HUDEP-2 (cell line): ENCODE results near the gene PPP2R3B.
"Not testable (repeated sequence)": the region's sequence is repeated elsewhere in the genome, so short reads cannot be mapped to it uniquely, and the experiment has no call there.

Experiments
- DNase-seq, 76 experiments: peaks; one replicate each; lab custom pipeline; 2025; ENCODE audit not compliant: unreplicated experiment in 76 of 76; lab: John Stamatoyannopoulos, UW

PPP2R3B gene

GRCh38 chrX:310621-311155 lies 76.0 kb downstream of the PPP2R3B start:
- no peak for DNase-seq

GRCh38 chrX:308821-309520 lies 77.7 kb downstream of the PPP2R3B start:
- no peak for DNase-seq

GRCh38 chrX:307261-308111 lies 79.2 kb downstream of the PPP2R3B start:
- no peak for DNase-seq

- not testable (repeated sequence) for DNase-seq
Observed at GRCh38 chrX:306614-307251, 80.0 kb downstream of the PPP2R3B start.

GRCh38 chrX:305781-306613 lies 80.7 kb downstream of the PPP2R3B start:
- DNase-seq, result not testable (repeated sequence)

GRCh38 chrX:302975-303374 lies 83.7 kb downstream of the PPP2R3B start:
- no peak for DNase-seq

GRCh38 chrX:300334-300733 lies 86.4 kb downstream of the PPP2R3B start:
- no peak for DNase-seq

GRCh38 chrX:298993-299392 lies 87.7 kb downstream of the PPP2R3B start:
- DNase-seq, result no peak

GRCh38 chrX:295136-295535 lies 91.6 kb downstream of the PPP2R3B start:
- no peak for DNase-seq

- no peak for DNase-seq
Observed at GRCh38 chrX:292900-293897, 93.5 kb downstream of the PPP2R3B start.

- no peak for DNase-seq
Observed at GRCh38 chrX:291411-291901, 95.3 kb downstream of the PPP2R3B start.

GRCh38 chrX:290476-291166 lies 96.1 kb downstream of the PPP2R3B start:
- no peak for DNase-seq

GRCh38 chrX:288561-288991 lies 98.1 kb downstream of the PPP2R3B start:
- no peak for DNase-seq

GRCh38 chrX:287670-288069 lies 99.0 kb downstream of the PPP2R3B start:
- no peak for DNase-seq

GRCh38 chrX:285076-285677 lies 101.5 kb downstream of the PPP2R3B start:
- DNase-seq, result no peak
